GM21367 (cell line): ENCODE results near the gene ULK2.
"Not testable (repeated sequence)": the region's sequence is repeated elsewhere in the genome, so short reads cannot be mapped to it uniquely, and the experiment has no call there.

ENCODE experiments used
- ATAC-seq: cut with Tn5 transposase; IDR thresholded peaks from one replicate; pipeline ENCODE4 v1.9.1; 2021; ENCODE audit not compliant: unreplicated experiment

ULK2 gene

DNA sequence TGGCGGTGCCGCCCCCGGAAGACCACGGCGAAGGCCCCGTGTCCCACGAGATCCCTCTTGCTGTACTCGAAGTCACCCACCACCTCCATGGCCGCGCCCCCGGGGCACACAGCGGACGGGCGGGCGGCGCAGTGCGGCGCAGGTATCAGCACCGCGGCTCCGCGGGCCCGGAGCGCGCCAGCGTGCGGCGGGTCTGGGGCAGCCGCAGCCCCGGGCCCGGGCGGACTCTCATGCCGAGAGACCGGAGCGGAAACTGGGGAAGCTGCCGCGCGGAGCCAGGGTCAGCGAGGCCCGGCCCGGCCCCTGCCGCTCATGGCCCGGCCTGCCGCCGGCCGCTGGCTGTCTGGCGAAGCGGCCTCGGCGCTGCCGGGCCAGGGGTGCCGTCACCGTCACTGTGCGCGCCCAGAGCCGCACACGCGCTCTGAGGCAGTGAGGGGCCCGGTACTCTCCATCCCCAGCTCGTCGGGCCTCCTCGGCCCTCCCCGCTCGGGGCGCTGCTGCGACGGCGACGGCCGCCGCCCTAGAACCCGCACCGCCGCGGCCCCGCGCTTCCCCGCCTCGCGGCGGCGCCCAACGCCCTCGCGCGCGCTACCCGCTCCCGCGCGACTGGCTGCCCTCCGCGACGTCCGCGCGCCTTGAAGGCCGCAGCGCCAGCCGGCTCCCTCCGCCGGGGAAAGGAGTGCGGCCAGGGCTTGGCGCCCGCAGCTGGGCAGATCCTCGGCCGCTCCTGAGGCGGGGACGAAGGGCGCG lies at the start of gene ULK2:
Gene ULK2, minus strand, starts transcription at position 608 of the 750 bp plus-strand sequence. Its CDS starts 519 bp downstream, at position 89.
- no peak for ATAC-seq

DNA sequence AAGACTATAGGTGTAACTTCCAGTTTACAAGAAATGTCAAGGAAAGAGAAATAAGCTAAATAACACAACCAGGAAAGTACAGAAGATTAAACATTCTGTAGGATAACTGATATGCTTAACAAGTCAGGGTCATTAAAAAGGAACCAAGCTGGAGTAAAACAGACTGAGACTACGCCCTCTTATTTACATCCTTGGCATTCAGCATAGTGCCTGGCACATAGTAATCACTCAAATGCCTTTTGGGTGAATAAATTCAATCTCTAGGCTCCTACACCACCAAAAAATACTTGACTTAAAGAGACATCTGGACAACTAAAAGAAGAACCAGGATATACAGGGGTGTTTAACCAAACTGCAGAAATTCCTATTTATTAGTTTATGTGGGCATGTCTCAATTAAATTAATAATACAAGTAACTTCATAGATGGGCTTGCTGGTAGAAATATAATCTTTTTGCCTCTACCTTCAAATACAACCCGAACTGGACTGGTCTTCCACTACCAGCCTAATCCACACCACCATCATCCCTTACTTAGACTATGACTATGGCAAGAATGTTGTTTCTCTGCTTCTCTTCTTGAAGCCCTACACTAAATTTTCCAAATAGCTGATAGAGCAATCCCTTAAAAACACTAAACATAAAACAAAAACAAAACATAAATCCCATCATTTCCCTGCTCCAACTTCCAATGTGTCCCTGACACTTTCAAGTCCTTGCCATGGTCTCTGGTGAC lies 47.7 kb upstream of the ULK2 start:
- no peak for ATAC-seq

DNA sequence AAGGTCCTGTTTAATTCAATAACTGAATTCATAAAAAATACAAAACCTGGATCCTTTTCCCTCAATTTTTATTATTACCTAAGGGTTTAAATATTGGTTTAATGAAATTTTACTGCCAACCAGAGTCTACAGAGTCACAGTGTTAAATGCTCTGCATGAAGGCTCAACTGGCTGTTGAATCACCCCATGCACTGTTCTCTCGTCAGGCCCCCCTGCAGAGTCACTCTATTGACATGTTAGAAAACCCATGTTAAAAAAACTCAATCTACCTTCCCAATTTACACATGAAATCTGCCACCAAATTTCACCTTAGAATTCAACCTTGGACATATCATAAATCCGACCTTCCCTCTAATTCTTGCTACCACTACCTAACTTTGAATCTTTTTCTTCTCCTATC lies 43.3 kb upstream of the ULK2 start:
- no peak for ATAC-seq

DNA sequence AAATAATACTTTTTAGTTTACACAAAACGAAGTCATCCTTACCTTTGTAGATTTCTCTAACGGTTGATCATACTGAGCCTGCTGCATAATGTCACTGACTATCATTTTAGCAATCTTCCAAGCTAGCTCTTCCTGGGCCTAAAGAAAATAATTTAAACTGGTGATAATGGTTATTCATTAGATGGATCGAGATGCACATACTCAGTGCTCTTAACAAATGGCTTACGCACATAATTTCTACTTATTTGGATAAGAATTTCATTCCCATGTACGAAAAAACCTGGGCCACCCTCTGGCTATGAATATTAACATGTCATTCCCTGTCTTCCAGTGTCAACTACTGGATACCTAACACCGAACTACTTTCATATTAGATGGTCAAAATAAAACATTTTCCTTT lies 41.4 kb upstream of the ULK2 start:
- no peak for ATAC-seq

DNA sequence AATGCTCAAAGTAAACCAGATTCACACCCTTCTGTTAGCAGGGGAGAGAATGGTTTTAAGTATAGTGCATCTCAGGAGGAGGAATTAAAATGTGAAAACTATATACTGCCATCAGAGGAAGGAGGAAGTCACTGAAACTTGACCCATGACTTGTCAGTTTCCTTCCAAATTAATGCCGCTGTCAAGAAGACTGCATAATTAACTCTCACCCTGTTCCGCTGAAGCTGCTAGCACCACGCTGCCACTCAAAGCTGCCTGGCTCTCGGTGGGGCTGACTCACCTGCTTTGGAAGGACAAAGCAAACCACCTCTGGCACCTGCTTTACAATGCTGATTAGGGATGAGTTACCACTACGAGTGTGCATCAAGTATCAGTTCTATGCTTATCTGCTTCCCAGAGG lies 37.8 kb upstream of the ULK2 start:
- ATAC-seq: no peak

DNA sequence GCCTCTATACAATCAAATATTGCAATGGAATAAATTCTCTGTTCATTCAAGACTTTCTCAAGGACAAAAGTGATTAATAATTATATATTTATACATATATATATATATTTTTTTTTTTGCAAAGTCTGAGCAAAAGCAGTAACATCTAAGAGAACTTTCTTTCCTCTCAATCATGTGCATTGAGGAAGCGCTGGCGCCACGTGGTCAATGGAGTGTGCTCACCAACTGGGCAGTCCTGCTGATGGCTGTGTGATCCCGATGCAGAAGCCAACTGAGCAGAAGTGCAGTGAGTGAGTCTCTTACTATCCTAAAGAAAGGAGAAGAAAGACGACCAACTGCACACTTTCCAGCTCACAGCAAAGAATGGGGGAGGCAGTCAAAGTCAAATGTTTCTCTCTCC lies 37.2 kb upstream of the ULK2 start:
- ATAC-seq: no peak

DNA sequence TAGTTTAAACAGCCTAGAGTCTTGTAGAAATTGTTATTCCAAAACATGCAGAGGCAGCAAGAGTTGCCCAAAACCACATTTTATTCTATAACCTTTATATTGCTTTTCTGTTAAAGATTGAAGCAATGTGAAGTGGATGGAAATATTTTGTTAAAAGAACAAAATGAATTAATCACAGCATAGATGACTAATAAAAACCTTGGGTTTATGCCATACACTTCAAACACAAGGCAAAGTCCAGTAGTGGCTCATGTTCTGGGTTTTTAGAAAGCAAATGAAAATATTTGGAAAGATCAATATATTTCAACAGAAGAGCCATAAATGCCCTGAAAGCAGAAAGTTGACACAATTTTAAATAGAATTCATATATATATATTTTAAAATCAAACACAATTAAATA lies 36.7 kb upstream of the ULK2 start:
- ATAC-seq: no peak

DNA sequence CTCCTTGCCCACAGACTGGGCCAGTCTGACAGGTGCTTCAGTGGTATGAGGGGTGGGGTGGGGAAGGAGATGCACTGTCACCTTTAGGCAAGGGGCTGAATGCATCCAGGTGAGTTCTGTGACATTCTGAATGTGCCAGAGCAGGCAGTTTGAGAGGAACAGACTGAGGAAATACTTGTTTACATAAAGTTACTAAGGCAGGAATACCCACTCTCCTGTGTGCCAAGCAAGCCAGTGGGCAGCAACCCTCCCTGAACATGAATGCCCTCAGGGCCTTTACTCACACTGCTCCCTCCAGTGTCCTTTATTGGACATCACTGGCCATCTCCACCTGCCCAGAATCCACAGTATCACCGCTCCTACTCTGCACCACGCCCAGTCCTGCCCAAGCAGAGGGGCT lies 33.1 kb upstream of the ULK2 start:
- no peak for ATAC-seq

DNA sequence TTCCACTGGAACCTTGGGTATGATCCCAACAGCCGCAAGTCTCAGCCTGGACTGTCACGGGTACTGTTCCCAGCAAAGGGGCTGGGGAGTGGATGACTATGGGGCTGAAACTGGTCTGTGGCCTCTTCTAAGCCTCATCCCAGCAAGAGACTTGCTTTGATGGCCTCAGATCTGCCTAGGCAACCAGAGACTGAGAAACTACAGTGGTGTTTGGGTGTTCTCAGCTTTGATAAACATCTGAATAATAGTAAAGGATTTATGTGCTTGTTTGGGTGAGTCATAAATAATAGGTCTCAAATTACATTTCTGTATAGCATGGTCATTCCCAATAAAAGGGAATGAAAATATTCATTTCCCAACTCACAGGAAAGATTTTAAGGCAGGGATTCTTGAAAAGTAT lies 30.2 kb upstream of the ULK2 start:
- no peak for ATAC-seq

DNA sequence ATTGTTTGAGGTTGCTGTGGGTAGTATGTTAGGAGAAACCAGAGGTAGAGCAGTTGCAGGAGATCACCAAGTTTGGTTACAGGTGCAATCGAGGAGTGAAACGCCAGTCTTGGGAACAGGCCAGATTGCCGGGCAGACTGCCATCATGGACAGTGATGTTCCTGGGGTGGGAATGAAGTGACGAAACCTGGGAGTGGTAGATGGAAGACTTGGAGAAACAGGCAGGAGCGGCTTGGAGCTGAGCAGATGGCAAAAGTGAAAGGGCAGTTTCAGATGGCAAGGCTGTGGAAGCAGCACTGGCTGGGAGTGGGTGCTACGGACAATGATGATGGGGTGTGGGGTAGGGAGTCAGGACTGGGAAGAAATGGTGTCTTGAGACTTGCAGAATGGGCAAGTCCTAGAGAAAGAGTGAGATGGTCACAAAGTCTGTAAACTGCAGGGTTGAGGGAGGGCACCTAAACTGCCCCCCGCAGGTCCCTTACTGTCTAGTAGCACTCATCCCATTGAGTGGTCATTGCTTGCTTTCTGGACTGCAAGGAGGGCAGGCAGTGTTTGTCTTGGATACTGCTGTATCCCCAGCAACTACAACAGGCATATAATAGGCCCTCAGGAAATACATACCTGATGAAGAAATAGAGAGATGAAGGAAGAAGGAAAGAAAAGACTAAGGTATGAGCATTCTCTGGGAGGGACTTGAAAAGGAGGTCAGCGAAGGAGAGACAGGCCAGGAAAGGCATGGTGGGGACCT lies 29.5 kb upstream of the ULK2 start:
- no peak for ATAC-seq

DNA sequence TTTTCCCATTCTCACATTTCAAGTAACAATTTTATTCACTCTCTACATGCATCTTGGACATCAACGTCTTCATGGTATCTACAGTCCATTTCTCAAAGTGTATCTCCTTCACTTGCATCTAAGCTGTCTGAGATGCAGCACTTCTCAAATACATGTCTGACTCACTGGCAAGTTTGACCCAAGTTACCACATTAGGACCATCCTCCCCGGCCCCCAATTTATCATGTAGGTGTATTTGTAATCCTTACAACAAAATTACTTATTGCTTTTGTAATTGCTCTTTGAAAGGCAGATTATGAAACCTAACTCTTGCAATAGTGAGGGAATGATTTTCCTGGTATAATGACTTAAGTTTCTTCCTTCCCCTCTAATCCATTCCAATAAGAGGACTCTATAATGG lies 28.9 kb upstream of the ULK2 start:
- ATAC-seq: no peak

DNA sequence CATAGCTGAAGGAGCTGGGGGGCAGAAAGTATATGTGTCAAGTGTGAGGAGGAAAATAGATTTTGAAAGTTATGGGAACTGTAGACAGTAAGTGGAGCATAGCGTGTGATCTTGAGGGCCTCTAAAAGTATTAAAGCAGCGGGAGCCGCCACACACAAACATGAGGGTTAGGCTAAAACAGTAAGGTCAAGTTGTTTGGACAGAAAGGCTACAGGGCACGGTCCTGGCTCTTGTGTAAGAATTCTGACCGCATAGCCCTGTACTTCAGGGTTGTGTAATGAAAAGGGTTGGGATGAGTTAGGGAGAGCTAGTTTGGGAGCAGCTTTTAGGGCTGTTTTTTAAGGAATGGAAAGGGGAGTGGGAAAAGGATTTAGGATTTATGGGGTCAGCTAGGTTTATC lies 22.8 kb upstream of the ULK2 start:
- not testable (repeated sequence) for ATAC-seq

DNA sequence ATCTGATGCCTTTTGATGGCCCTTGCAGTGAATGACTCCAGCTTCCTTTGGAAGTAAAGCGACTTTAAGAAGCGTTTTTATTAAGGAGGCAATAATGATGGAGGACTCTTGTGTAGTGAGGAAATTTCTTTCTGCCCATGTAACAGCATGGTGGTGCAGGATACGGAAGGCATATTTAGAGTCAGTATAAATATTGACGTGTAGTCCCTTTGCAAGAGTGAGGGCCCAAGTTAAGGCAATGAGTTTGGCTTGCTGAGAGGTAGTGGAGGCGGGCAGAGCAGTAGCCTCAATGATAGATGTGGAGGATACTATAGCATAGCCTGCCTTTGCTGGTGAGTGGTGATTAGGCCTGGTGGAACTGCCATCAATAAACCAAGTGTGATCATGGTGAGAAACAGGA lies 22.3 kb upstream of the ULK2 start:
- ATAC-seq: not testable (repeated sequence)

DNA sequence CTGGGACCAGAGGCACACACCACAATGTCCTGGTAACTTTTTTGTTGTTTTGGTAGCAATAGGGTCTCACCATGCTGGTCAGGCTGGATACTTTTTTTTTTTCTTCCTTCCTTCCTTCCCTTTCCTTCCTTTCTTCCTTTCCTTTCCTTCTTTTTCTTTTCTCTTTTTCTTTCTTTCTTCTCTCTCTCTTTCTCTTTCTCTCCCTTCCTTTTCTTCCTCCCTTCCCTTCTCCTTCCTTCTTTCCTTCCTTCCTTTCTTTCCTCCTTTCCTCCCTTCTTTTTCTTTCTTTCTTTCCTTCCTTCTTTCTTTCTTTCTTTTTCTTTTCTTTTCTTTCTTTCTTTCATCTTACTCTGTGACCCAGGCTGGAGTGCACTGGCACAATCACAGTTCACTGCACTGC lies 18.4 kb upstream of the ULK2 start:
- no peak for ATAC-seq

DNA sequence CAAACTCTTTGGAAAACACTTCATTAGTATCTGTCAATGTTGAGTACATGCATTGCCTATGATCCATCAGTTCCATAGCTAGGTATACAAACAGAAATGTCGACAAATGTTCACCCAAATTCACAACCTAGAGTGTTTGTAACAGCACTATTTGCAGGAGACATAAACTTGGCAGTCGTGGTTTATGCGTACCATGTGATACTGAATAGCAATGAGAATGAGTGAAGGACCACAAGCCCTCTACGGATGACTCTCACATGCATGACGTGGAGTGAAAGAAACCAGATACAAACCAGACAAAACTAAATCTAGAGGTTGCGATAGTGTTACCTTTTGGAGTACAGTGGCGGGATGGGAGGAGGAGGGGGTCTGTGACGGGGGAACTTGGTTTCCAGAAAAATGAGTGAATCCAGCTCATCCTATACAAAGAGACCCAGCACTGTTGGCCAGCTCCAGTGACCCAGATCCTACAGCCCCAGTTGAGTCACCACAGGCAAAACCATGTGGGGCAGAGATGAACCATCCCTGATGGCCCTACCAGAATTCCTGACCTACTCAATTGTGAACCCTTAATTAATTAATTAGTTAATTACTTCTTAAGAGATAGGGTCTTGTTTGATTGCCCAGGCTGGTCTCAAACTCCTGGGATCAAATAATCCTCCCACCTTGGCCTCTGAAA lies 15.9 kb upstream of the ULK2 start:
- no peak for ATAC-seq

DNA sequence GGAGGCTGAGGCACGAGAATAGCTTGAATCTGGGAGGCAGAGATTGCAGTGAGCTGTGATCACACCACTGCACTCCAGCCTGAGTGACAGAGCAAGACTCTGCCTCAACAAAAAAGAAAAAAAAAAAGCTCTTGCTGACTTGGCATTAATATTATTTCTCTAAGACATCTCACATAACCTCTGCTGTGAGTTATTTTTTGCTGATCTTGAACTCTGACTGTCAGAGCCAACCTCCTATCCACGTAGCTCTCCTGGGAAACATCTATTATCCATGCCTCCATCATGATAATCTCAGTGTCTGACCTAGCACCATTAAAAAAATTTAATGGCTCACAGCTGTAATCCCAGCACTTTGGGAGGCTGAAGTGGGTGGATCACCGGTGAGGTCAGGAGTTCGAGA lies 12.7 kb upstream of the ULK2 start:
- no peak for ATAC-seq

DNA sequence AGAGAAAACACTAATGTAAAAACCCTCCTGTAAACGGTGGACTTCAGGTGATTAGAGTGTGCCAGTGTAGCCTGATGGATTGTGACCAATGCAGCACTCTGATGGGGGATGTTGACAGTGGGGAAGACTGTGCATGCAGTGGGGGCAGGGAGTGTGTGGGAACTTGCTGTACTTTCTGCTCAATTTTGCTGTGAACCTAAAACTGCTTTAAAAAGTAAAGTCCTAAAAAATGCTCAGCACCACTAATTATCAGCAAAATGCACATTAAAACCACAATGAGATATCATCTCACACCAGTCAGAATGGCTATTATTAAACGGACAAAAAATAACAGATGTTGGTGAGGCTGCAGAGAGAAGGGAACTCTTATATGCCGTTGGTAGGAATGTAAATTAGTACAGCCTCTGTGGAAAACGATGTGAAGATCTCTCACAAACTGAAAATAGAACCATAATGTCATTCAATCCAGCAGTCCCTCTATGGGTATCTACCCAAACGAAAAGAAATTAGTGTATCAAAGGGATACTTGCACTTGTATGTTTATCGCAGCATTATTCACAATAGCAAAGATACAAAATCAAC lies 9.7 kb upstream of the ULK2 start:
- no peak for ATAC-seq

DNA sequence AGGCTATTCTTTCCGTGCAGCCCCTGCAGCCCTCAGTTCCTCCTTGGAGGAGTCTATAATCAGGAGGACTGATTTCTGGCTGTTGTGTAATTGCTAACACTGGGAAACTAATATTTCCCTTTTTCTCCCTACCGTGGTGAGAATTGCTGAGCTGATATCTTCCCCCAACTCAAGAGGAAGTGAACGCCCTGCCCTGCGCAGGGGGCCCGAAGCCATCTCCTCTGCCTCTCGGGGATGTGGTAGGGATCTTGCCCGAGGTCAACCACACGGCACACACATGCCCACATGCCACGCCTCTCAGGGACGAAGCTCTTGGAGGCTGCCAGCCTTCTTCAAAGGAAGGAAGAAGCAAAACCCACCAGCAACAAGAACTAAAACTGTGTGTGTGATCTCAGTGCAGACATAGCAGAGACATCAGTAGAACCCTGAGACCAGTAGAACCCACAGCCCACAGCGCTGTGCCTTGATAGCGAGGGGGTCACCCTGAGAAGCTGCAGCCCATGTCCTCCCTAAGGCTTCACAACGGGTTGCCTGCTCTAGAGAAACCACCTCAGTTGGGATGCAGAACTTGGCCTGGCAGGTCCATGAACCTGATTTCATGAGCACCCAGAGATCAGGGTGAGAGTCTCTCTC lies 8.9 kb upstream of the ULK2 start:
- ATAC-seq: no peak

DNA sequence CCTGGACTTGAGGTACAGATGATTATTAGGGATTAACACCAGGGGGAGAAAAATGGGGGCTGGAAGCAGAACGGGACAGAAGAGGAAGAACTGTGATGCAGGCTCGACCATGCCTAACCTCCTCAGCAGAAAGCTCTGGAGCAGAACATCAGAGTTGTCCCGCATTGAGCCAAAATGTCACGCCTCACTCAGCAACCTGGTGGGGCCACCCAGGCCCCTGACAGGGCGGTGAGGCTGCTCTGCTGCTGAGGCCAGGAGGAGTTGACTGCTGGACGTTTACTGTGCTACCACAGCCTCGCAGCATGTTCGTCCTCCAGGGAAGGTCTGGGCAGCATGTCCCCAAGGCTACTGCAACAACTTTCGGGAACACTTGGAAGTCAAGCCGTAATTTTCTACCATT lies 6.5 kb upstream of the ULK2 start:
- ATAC-seq: no peak

DNA sequence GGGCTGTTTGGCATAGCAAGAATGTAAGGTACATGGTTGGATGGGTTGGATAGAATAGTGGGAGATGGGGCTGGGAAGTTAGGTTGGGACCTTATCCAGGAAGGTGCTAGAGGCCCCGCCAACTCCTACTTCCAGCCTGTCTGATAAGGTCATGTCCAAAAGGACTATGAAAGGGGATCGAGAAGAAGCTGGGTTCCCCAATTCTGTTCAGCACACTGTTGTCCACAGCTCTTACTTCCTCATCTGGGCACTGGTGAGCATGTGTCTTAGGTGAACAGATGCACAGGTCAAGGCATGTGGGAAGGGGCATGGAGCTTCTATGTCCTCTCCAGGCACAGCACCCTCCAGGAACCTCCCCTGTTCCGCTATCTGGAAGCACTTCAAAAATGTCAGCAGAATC lies 5.6 kb upstream of the ULK2 start:
- no peak for ATAC-seq

DNA sequence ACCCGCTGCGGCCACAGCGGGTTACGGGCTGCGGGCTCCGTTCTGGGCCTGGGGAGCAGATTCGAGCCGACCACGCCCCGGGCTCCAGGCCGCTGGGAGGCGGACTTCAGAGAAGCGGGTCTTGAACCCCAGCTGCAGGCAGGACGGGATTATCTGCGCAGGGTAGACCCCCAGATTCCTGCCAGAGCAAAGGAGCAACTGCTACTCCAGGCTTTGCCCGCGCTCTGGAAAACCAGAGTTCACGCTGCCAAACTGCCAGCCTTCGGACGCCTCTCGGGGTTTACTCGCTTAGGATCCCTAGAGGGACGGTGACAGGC lies 301 bp upstream of the ULK2 start:
- ATAC-seq: no peak
